Activated CD8-positive, alpha-beta memory T cell treated with anti-CD3 and anti-CD28 coated beads, Interleukin-2, amount 10 ng/mL, durations not matched to agents 7 days and 5 days (primary cell): Measurements from ENCODE around the gene EIF2S3B. TPM values are rescaled to one million over a fixed set of nuclear protein-coding genes. Genes with fewer than 3 reads are reported as not detected.

ENCODE experiments used
- total RNA-seq, 2 experiments: library from RNA; stranded (reverse); gene quantifications; one replicate each; pipeline ENCODE4 v1.2.3, GENCODE V29; 2021

EIF2S3B gene
- total RNA-seq, 2 experiments from 2014 or later, result 0.58 to 0.87 TPM

Other genes starting within 250 kb of the EIF2S3B start
- gene KLRD1, start 198.0 kb upstream of the EIF2S3B start, total RNA-seq, result 10 to 100 TPM; 60.0 to 95.9 TPM
- 100 to 1,000 TPM; 135 to 195 TPM for gene KLRK1, start 115.8 kb upstream of the EIF2S3B start, total RNA-seq
- 10 to 100 TPM; 29.2 to 33.7 TPM for gene KLRC4, start 96.1 kb upstream of the EIF2S3B start, total RNA-seq
- gene KLRC3, start 85.3 kb upstream of the EIF2S3B start, total RNA-seq, result 1 to 10 TPM; 6.2 to 9.9 TPM
- 10 to 100 TPM in 1 of 2 experiments, 1 to 10 TPM in 1; 6.8 to 23.4 TPM for gene KLRC2, start 69.9 kb upstream of the EIF2S3B start, total RNA-seq
- gene KLRC1, start 52.5 kb upstream of the EIF2S3B start, total RNA-seq, result 10 to 100 TPM; 15.9 to 17.8 TPM
- 10 to 100 TPM; 53.3 to 77.2 TPM for gene MAGOHB, start 107.7 kb downstream of the EIF2S3B start, total RNA-seq
- 10 to 100 TPM in 1 of 2 experiments, 1 to 10 TPM in 1; 8.4 to 16.1 TPM for gene STYK1, start 168.2 kb downstream of the EIF2S3B start, total RNA-seq
- 100 to 1,000 TPM; 122 to 139 TPM for gene YBX3, start 217.4 kb downstream of the EIF2S3B start, total RNA-seq